Muscle of leg (tissue), 11 donors: ENCODE measurements around the gene OLFM2. TPM values are rescaled to one million over a fixed set of nuclear protein-coding genes. Genes with fewer than 3 reads are reported as not detected.

ENCODE experiments used
- DNase-seq: peaks from one replicate; pipeline ENCODE4 v3.0.0; 2013
- H3K27ac ChIP-seq: one replicate; pipeline ENCODE4 v1.5.1; 2013; ENCODE audit warnings: mild to moderate bottlenecking, low read length, control low read depth
- H3K27me3 ChIP-seq: one replicate; pipeline ENCODE4 v1.6.1; 2013; ENCODE audit warnings: low read length; ENCODE audit not compliant: control insufficient read depth, insufficient read depth
- H3K36me3 ChIP-seq: one replicate; pipeline ENCODE4 v1.6.1; 2013; ENCODE audit warnings: low read length; ENCODE audit not compliant: control insufficient read depth, insufficient read depth
- H3K4me1 ChIP-seq: one replicate; pipeline ENCODE4 v1.6.1; 2013; ENCODE audit warnings: low read length; ENCODE audit not compliant: control insufficient read depth, insufficient read depth
- H3K4me3 ChIP-seq: one replicate; pipeline ENCODE4 v1.5.1; 2013; ENCODE audit warnings: low read length, control low read depth
- H3K9me3 ChIP-seq: replicated peaks from 2 replicates; pipeline ENCODE4 v1.6.1; 2013; ENCODE audit warnings: low read depth, low read length; ENCODE audit not compliant: control insufficient read depth
- WGBS: methylation state at CpG from one replicate; pipeline ENCODE4 v1.1.5; 2013; ENCODE audit warnings: missing lambda C conversion rate; ENCODE audit not compliant: insufficient coverage; 5-methylcytosine and 5-hydroxymethylcytosine counted together
- polyA plus RNA-seq, 8 donors: library from polyadenylated mRNA; unstranded; fragments of 120-200 nt; gene quantifications; one replicate each; pipeline versions ENCODE4 v1.2.1 to v1.2.3, GENCODE V29; 2013; ENCODE audit warnings: inconsistent platforms in 1 of 8, low replicate concordance in 1 of 8; ENCODE audit not compliant: insufficient read length in 8 of 8, insufficient read depth in 1 of 8
- total RNA-seq: library from RNA; stranded (reverse); fragments of 120-200 nt; gene quantifications from one replicate; pipeline ENCODE4 v1.2.4, GENCODE V29; 2013

Gene OLFM2
- total and polyA plus RNA-seq, 9 donors, result 13.1 to 52.0 (median 31.0) TPM

GRCh38 chr19:9911524-9912185, 24.7 kb downstream of the OLFM2 start:
- H3K27me3 ChIP-seq, result peaks cover 19% of the 10 kb centered on the region
- peaks cover 13% of the 10 kb centered on the region for H3K4me1 ChIP-seq
- H3K36me3 ChIP-seq, result no peaks in the 10 kb centered on the region
- no peak overlapping the region for H3K27ac ChIP-seq
- DNase-seq, result no peak
- no peak overlapping the region for H3K4me3 ChIP-seq
- H3K9me3 ChIP-seq, result no peaks in the 10 kb centered on the region
- 64% methylated on average over 6 of the region's 6 CpGs for WGBS

GRCh38 chr19:9910625-9911024, 25.7 kb downstream of the OLFM2 start:
- Histone ChIP-seq H3K4me1 (peaks cover 23% of the 10 kb centered on the region), H3K27me3 (peaks cover 19% of the 10 kb centered on the region), H3K9me3 (no peaks in the 10 kb centered on the region), H3K27ac (no peak overlapping the region), H3K4me3 (no peak overlapping the region), H3K36me3 (no peaks in the 10 kb centered on the region)
- DNase-seq, result no peak
- WGBS, result no CpG with 5 or more reads among the region's 1 CpG

- no peak overlapping the region for H3K4me3 ChIP-seq
- peaks cover 22% of the 10 kb centered on the region for H3K4me1 ChIP-seq
- no peaks in the 10 kb centered on the region for H3K9me3 ChIP-seq
- peaks cover 17% of the 10 kb centered on the region for H3K27me3 ChIP-seq
- no peaks in the 10 kb centered on the region for H3K36me3 ChIP-seq
- no peak overlapping the region for H3K27ac ChIP-seq
- WGBS, result 53% methylated on average over 8 of the region's 10 CpGs
- no peak for DNase-seq
These were observed 27.1 kb downstream of the OLFM2 start for GRCh38 chr19:9909251-9909650.

DNA sequence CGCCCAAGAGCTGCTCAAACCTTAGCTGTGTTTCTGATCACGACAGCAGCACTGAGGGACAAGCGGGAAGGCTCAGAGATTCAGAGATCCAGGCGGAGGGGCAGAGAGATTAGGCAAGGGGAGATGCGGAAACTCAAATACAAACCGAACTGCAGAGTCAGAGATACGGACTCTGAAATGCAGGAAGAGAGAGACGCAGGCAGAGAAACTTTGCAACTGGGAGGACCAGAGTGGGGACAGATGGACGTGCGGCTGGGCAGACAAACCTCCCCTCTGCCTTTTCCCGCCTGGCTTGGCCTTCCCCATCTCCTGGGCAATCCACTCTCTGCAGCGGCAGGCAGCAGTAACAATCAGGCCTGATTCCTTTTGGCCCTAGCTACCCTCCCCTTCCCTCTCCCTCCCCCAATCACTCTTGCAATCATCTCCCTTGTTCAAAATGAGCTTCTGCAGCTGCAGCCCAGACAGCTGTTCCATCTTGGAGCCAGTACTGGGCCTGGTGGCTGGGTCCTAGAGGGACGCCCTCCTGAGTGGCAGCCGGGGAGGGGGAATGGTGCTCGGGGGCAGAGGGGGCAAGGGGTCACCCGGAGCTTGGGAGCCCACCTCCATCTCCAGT, 29.7 kb downstream of the OLFM2 start:
- Histone ChIP-seq H3K27me3 (no peaks in the 10 kb centered on the region), H3K9me3 (no peaks in the 10 kb centered on the region), H3K27ac (peak overlapping the region; percentile 79), H3K36me3 (no peaks in the 10 kb centered on the region), H3K4me1 (peaks cover 15% of the 10 kb centered on the region), H3K4me3 (no peak overlapping the region)
- WGBS, result 37% methylated on average over 13 of the region's 16 CpGs
- peak; percentile 88 for DNase-seq

DNA sequence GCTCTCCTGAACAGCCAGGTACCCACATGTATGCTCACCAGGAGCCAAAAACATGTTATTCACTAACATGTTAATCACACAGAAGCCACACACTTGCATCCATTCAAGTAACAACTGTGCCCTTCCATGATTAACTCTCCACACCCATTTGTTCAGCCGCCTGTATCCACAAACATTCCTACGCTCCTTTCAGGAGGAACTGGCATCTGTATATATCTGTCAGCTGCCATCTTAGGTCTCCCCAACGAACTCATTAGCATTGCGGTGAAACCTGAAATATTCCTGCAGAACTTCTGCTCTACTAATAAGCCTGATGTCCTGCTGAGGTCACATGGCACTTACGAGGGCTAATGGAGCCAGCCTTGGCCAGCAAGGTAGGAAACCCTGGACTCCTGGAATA, 33.0 kb downstream of the OLFM2 start:
- Histone ChIP-seq H3K4me3 (no peak overlapping the region), H3K4me1 (peaks cover 15% of the 10 kb centered on the region), H3K27ac (no peak overlapping the region), H3K27me3 (no peaks in the 10 kb centered on the region), H3K36me3 (no peaks in the 10 kb centered on the region), H3K9me3 (no peaks in the 10 kb centered on the region)
- DNase-seq, result no peak
- WGBS, result 87% methylated on average over 4 of the region's 5 CpGs

DNA sequence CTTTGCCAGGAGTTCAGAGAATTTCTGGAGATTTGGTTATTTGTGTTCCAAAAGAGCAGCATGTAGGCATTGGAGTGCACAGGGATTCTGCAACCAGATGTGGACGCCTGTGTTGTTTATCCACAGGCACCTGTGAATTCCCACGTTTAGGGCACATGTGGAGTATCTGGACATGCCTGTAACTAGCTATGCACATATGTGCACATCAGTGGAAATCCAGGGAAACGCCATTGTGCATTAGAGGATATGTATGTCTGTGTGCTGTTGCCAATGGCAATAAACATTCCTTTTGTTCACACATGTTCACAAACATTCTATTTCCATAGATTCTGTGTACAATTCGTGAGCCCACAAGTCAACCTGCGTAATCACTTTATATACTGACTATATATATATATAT, 34.7 kb downstream of the OLFM2 start:
- H3K27ac ChIP-seq, result no peak overlapping the region
- DNase-seq, result no peak
- WGBS, result 55% methylated on average over 2 of the region's 5 CpGs
- no peaks in the 10 kb centered on the region for H3K9me3 ChIP-seq
- H3K4me1 ChIP-seq, result peaks cover 11% of the 10 kb centered on the region
- no peaks in the 10 kb centered on the region for H3K36me3 ChIP-seq
- H3K27me3 ChIP-seq, result no peaks in the 10 kb centered on the region
- H3K4me3 ChIP-seq, result no peak overlapping the region

DNA sequence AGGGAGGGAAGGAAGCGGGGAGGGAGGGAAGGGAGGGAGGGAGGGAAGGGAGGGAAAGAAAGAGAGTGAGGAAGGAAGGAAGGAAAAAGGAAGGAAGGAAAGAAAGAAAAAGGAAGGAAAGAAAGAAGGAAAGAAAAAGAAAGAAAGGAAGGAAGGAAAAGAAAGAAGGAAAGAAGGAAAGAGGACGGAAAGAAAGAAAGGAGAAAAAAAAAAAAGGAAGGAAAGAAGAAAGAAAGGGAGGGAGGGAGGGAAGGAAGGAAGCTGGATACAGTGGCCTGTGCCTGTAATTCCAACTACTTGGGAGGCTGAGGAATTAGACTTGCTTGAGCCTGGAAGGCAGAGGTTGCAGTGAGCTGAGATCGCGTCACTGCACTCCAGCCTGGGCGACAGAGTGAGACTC, 35.3 kb downstream of the OLFM2 start:
- WGBS, result 77% methylated on average over 1 of the region's 5 CpGs
- Histone ChIP-seq H3K4me1 (peaks cover 5% of the 10 kb centered on the region), H3K36me3 (no peaks in the 10 kb centered on the region), H3K27ac (no peak overlapping the region), H3K27me3 (no peaks in the 10 kb centered on the region), H3K9me3 (no peaks in the 10 kb centered on the region), H3K4me3 (no peak overlapping the region)
- no peak for DNase-seq

DNA sequence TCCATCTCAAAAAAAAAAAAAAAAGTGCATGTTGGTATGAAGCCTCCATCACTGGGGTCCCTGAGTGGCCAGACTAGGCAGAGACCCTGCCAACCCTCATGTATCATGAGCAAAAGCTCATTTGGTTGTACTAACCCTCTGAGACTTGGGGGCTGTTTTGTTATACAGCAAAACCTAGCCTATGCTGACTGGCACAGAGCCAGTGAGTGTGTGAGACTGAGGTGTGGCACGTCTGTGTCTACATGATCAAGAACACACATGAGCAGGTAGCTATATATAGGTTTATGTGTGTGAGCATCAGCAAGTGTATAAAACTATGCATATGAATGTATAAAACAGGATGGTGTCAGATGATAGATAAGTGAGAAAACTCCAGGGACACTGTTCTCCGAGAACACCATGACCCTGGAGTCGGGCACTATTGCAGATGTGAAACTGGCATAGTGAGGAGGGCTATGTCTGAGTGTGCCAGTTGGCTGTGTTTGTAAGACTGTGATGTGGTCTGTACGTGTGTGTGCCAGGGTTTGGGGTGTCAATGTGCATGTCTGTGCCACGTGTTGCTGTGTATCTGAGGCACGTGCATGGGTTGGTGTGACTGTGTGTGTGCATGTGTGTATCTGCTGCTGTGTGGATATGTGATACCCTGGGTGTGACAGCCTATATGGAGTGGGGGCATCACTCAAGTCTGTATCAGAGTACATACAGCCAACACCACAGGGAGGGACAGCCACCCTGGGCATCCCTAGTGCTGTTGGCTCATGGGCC, 44.5 kb downstream of the OLFM2 start:
- Histone ChIP-seq H3K4me3 (no peak overlapping the region), H3K27me3 (no peaks in the 10 kb centered on the region), H3K36me3 (no peaks in the 10 kb centered on the region), H3K27ac (no peak overlapping the region), H3K4me1 (no peaks in the 10 kb centered on the region), H3K9me3 (no peaks in the 10 kb centered on the region)
- 74% methylated on average over 6 of the region's 6 CpGs for WGBS
- DNase-seq, result no peak

DNA sequence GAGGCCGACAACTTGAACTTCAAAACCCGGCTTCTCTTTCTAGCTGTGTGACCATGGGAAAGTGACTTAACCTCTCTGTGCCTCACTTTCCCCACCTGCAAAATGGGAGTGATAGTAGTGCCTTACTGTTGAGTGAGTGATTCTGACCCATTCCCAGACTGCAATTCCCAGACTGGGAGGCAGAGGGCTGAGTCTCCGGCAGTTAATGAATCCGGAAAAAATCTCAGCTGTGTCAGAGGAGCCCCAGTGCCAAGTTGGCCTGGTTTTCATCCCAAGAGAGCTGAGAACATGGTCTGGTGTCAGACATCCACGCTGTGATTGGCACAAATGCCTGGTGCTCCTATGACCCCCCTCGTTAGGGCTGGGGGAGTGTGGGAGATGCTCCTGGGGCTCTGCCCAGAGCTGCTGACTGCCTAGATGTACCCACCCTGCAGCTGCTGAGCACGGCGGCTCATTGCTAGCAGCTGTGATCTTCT, 51.2 kb downstream of the OLFM2 start:
- H3K27ac ChIP-seq, result no peak overlapping the region
- H3K36me3 ChIP-seq, result no peaks in the 10 kb centered on the region
- H3K9me3 ChIP-seq, result no peaks in the 10 kb centered on the region
- 4% methylated on average over 5 of the region's 8 CpGs for WGBS
- no peaks in the 10 kb centered on the region for H3K27me3 ChIP-seq
- H3K4me3 ChIP-seq, result no peak overlapping the region
- DNase-seq, result peak; percentile 96
- peaks cover 26% of the 10 kb centered on the region for H3K4me1 ChIP-seq

- Histone ChIP-seq H3K36me3 (no peaks in the 10 kb centered on the region), H3K27me3 (no peaks in the 10 kb centered on the region), H3K9me3 (no peaks in the 10 kb centered on the region), H3K4me3 (no peak overlapping the region), H3K27ac (no peak overlapping the region), H3K4me1 (peaks cover 26% of the 10 kb centered on the region)
- no peak for DNase-seq
- 55% methylated on average over 11 of the region's 12 CpGs for WGBS
These were observed 52.6 kb downstream of the OLFM2 start for GRCh38 chr19:9883764-9884163.
